Mammary epithelial cell (primary cell): ENCODE data around the gene OLIG3.

Experiments
- CTCF ChIP-seq, 2 donors: IDR thresholded peaks in 1 of 2; conservative IDR thresholded peaks in 1 of 2; 2 replicates each; pipeline ENCODE4 v1.5.1; 2011 to 2012; ENCODE audit warnings: inconsistent platforms in 2 of 2, low read length in 2 of 2, mild to moderate bottlenecking in 2 of 2, control low read depth in 1 of 2, low read depth in 1 of 2; ENCODE audit not compliant: insufficient read depth in 1 of 2; ENCODE audit errors: extremely low read depth in 1 of 2
- EZH2 ChIP-seq: IDR thresholded peaks from 2 replicates; pipeline ENCODE4 v1.6.1; 2012; ENCODE audit warnings: low read length, inconsistent platforms, borderline replicate concordance

DNA sequence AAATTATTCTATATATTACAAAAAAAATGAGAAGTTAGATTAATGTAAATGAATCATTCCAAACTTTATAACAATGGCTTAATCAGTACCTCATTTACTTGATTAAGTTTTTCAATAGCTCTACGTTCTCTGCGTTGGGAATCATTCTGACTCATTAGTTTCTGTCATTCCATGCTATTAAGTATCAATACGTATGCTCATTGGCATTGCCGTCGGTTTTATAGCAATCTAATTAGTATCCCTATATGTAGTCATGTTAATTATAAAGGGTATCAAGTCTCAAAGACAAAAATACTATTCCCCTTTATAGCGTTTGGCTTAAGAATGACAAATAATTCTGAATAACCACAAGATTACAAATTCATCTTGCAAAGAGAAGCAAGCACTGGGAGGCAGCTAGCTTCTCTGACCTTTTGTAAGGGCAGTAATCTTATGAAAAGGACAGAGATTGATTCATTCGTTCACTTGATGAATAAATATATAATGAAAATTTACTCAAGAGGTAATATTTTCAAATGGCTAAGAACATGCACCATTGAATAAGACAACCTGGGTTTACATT lies 41.8 kb downstream of the OLIG3 start:
- TF ChIP-seq EZH2 = no peak
- TF ChIP-seq CTCF (conservative IDR thresholded peaks at IDR 0.05 in 1 of 2, IDR thresholded peaks at IDR 0.05 in 1 of 2; ENCODE audit: extremely low read depth in 1 of 2, insufficient read depth in 1 of 2, low read depth in 1 of 2, low read length in 2 of 2) = no peak
